Measurements from ENCODE around the gene PGBD1. TPM values are rescaled to one million over a fixed set of nuclear protein-coding genes. Genes with fewer than 3 reads are reported as not detected.

PGBD1 gene
- polyA plus RNA-seq, 1 of the 3 experiments (the other 2 are of a cell fraction), result 2.5 TPM

DNA sequence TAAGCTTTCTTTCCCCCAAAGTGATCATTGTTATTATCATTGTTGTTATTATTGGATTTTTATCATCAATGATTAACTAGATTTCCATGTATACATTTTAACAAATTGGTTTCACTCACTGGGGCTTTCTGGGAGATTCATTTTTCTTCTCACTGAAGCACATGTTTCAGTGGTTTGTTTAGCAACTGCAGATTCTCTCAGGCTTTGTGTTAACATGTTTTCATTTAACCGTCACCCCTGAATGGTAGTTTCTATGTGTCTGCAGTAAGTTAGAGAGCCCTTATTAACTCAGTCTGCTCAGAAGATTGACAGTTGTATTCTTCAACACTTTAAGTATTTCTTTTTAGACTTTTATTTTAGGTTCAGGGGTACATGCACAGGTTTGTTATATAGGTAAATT lies 41.7 kb upstream of the PGBD1 start:
- Histone ChIP-seq H3K36me3 (replicated peaks in 1 of 2; ENCODE audit: control insufficient read depth in 1 of 2, insufficient read depth in 2 of 2, low read length in 1 of 2) (peaks cover 25 to 37% of the 10 kb centered on the region in 2 experiments), H3K9me2 (no peaks in the 10 kb centered on the region), H3K9me3 (no peaks in the 10 kb centered on the region), H3K79me2 (ENCODE audit: insufficient read depth) (no peaks in the 10 kb centered on the region), H3K27ac (ENCODE audit: low read depth in 2 of 2, low read length in 1 of 2) (no peak overlapping the region), H2AFZ (ENCODE audit: low read depth) (no peak overlapping the region), H3K4me2 (no peak overlapping the region), H3K4me1 (ENCODE audit: control insufficient read depth in 1 of 2, insufficient read depth in 2 of 2, low read depth in 1 of 2, low read length in 1 of 2) (no peaks in the 10 kb centered on the region), H3F3A (replicated peaks; ENCODE audit: insufficient read depth) (peaks cover 7% of the 10 kb centered on the region), H3K9ac (no peak overlapping the region), H4K20me1 (ENCODE audit: insufficient read depth) (no peaks in the 10 kb centered on the region), H3K27me3 (ENCODE audit: insufficient read depth) (no peaks in the 10 kb centered on the region), H3K4me3 (ENCODE audit: low read depth in 2 of 2, low read length in 1 of 2) (no peak overlapping the region)
- POLR2A ChIA-PET, result no interaction called here
- DNase-seq, result no peak
- TF ChIP-seq EP300 (IDR thresholded peaks at IDR 0.05; ENCODE audit: borderline replicate concordance in 1 of 2, low read depth in 1 of 2, low read length in 1 of 2) (no peak), FOXJ3 (CRISPR knock-in tag; IDR thresholded peaks at IDR 0.05) (no peak), TEAD4 (IDR thresholded peaks at IDR 0.05; ENCODE audit: borderline replicate concordance, insufficient read depth) (no peak), FOXM1 (IDR thresholded peaks at IDR 0.05; ENCODE audit: low read depth) (no peak), ELF1 (IDR thresholded peaks at IDR 0.05) (no peak), IRF3 (IDR thresholded peaks at IDR 0.05; ENCODE audit: low read depth, low read length) (no peak)
- WGBS (ENCODE audit: low lambda C conversion rate), result 93% methylated on average over 1 of the region's 1 CpG
- CTCF ChIA-PET, result no interaction called here

DNA sequence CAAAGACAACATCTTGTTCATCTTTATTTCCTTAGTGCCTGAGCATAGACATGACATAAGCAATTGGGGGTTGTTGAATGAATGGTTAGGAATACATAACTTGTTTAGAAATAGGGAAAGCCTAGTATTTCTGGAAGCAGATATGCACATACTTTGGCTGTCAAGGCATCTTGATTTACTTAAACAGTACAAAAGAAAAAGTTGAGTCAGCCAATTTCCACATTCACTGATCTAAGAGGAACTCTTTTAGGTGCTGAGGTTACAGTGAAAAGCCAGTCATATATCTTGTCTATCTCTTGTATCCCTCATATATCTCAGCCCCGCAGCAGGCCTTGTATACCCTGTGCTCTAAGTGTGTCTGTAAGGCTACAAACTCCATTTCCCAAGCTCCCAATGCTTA lies 40.9 kb upstream of the PGBD1 start:
- Histone ChIP-seq H3K36me3 (replicated peaks in 1 of 2; ENCODE audit: control insufficient read depth in 1 of 2, insufficient read depth in 2 of 2, low read length in 1 of 2) (peaks cover 27 to 41% of the 10 kb centered on the region in 2 experiments), H3K79me2 (ENCODE audit: insufficient read depth) (no peaks in the 10 kb centered on the region), H3K9me2 (no peaks in the 10 kb centered on the region), H3K4me1 (ENCODE audit: control insufficient read depth in 1 of 2, insufficient read depth in 2 of 2, low read depth in 1 of 2, low read length in 1 of 2) (no peaks in the 10 kb centered on the region), H3K4me3 (ENCODE audit: low read depth in 2 of 2, low read length in 1 of 2) (no peak overlapping the region), H3K27me3 (ENCODE audit: insufficient read depth) (no peaks in the 10 kb centered on the region), H3K4me2 (no peak overlapping the region), H3K27ac (ENCODE audit: low read depth in 2 of 2, low read length in 1 of 2) (no peak overlapping the region), H3F3A (replicated peaks; ENCODE audit: insufficient read depth) (peaks cover 7% of the 10 kb centered on the region), H4K20me1 (ENCODE audit: insufficient read depth) (no peaks in the 10 kb centered on the region), H3K9me3 (no peaks in the 10 kb centered on the region), H3K9ac (no peak overlapping the region), H2AFZ (ENCODE audit: low read depth) (no peak overlapping the region)
- TF ChIP-seq MAX (IDR thresholded peaks at IDR 0.05; ENCODE audit: low read depth) (no peak), USF2 (IDR thresholded peaks at IDR 0.05; ENCODE audit: borderline replicate concordance, low read depth, low read length) (no peak), RFX5 (IDR thresholded peaks at IDR 0.05; ENCODE audit: low read length) (no peak)
- ChIA-PET CTCF (no interaction called here), POLR2A (no interaction called here)
- DNase-seq, result no peak
- 95% methylated on average over 1 of the region's 1 CpG for WGBS (ENCODE audit: low lambda C conversion rate)

DNA sequence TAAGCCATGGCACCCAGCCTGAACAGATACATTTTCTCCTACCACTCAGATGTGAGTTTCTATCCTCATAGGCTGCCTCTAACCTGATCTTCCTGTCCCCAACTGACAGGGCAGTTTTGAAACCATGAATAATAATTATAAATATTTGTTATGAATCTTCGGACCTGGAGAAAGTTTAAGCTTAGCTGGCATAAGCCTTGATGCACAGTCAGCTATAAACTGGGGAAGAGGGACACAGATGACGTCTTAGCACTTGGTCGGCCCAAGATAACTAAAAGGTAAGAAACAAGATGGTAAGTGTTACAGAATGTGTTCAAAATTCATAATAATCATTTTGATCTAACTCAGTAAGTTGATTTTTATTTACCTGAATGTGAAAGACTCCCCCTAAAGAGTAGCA lies 37.4 kb upstream of the PGBD1 start:
- ChIA-PET CTCF (no interaction called here), POLR2A (no interaction called here)
- no peak overlapping the region for H3K27ac ChIP-seq (ENCODE audit: low read depth in 2 of 2, low read length in 1 of 2)
- no peaks in the 10 kb centered on the region for H3K27me3 ChIP-seq (ENCODE audit: insufficient read depth)
- WGBS (ENCODE audit: low lambda C conversion rate), result 96% methylated on average over 3 of the region's 3 CpGs
- no peaks in the 10 kb centered on the region for H3K4me1 ChIP-seq (ENCODE audit: control insufficient read depth in 1 of 2, insufficient read depth in 2 of 2, low read depth in 1 of 2, low read length in 1 of 2)
- H3K9me3 ChIP-seq, result no peaks in the 10 kb centered on the region
- no peak overlapping the region for H3K4me2 ChIP-seq
- no peak overlapping the region for H3K4me3 ChIP-seq (ENCODE audit: low read depth in 2 of 2, low read length in 1 of 2)
- no peaks in the 10 kb centered on the region for H4K20me1 ChIP-seq (ENCODE audit: insufficient read depth)
- H3F3A ChIP-seq (replicated peaks; ENCODE audit: insufficient read depth), result peaks cover 7% of the 10 kb centered on the region
- DNase-seq, result no peak
- no peak overlapping the region for H3K9ac ChIP-seq
- peaks cover 38 to 50% of the 10 kb centered on the region in 2 experiments for H3K36me3 ChIP-seq (replicated peaks in 1 of 2; ENCODE audit: control insufficient read depth in 1 of 2, insufficient read depth in 2 of 2, low read length in 1 of 2)
- H3K9me2 ChIP-seq, result no peaks in the 10 kb centered on the region
- no peak overlapping the region for H2AFZ ChIP-seq (ENCODE audit: low read depth)
- H3K79me2 ChIP-seq (ENCODE audit: insufficient read depth), result no peaks in the 10 kb centered on the region
- TF ChIP-seq GABPA (IDR thresholded peaks at IDR 0.05; ENCODE audit: low read depth) (no peak), GATA2 (CRISPR knock-in tag; IDR thresholded peaks at IDR 0.05) (no peak), NRF1 (IDR thresholded peaks at IDR 0.05; ENCODE audit: low read depth, low read length) (no peak), FOSL2 (IDR thresholded peaks at IDR 0.05; ENCODE audit: borderline replicate concordance, low read depth) (no peak), FOXJ3 (CRISPR knock-in tag; IDR thresholded peaks at IDR 0.05) (no peak), IRF3 (IDR thresholded peaks at IDR 0.05; ENCODE audit: low read depth, low read length) (no peak), ZBTB33 (IDR thresholded peaks at IDR 0.05; ENCODE audit: borderline replicate concordance, low read depth) (no peak), PBX3 (IDR thresholded peaks at IDR 0.05) (no peak)
